ENCODE measurements around the gene CD300LF. TPM values are rescaled to one million over a fixed set of nuclear protein-coding genes. Genes with fewer than 3 reads are reported as not detected.

Gene CD300LF
- total and polyA plus RNA-seq, 2 experiments from 2014 or later: 0.44 TPM; not detected in 1

DNA sequence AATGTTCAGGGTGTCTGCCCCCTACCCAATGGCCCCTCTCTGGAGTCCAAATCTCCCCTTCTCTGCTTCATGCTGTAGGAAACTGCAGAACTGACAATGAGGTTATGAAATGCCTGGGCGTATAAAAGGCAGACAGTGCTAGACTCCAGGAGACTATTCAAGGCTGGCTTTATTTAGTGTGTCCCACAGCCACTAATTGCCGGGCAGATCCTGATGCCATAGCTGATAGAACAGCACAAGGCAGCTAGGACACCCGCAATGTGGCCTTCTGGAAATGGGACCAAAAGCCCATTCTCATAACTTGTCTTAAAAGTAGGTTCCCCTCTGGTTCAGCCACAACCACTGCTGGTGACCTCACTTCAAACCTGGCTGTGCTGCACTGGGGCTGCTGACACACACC is 60.7 kb downstream of the CD300LF start:
- H3K9me3 ChIP-seq (ENCODE audit: low read depth): no peaks in the 10 kb centered on the region
- H3K27ac ChIP-seq: no peak overlapping the region
- TF ChIP-seq EZH2phosphoT487 (IDR thresholded peaks at IDR 0.05; ENCODE audit: low read depth, severe bottlenecking, unreplicated experiment) (no peak), EZH2 (IDR thresholded peaks at IDR 0.05; ENCODE audit: borderline replicate concordance) (no peak)
- TF ChIP-seq, protein P1, sequence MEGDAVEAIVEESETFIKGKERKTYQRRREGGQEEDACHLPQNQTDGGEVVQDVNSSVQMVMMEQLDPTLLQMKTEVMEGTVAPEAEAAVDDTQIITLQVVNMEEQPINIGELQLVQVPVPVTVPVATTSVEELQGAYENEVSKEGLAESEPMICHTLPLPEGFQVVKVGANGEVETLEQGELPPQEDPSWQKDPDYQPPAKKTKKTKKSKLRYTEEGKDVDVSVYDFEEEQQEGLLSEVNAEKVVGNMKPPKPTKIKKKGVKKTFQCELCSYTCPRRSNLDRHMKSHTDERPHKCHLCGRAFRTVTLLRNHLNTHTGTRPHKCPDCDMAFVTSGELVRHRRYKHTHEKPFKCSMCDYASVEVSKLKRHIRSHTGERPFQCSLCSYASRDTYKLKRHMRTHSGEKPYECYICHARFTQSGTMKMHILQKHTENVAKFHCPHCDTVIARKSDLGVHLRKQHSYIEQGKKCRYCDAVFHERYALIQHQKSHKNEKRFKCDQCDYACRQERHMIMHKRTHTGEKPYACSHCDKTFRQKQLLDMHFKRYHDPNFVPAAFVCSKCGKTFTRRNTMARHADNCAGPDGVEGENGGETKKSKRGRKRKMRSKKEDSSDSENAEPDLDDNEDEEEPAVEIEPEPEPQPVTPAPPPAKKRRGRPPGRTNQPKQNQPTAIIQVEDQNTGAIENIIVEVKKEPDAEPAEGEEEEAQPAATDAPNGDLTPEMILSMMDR (IDR thresholded peaks at IDR 0.05; ENCODE audit: poor library complexity): no peak
- no peaks in the 10 kb centered on the region for H3K9me2 ChIP-seq (replicated peaks; ENCODE audit: insufficient read depth)
- H3K4me3 ChIP-seq: no peak overlapping the region
- H3K79me2 ChIP-seq: no peaks in the 10 kb centered on the region
- no peak overlapping the region for H2AFZ ChIP-seq
- 77% methylated on average over 3 of the region's 3 CpGs for WGBS (ENCODE audit: low lambda C conversion rate, missing lambda C conversion rate)
- no peak for DNase-seq (ENCODE audit: low spot score)
- H3K4me1 ChIP-seq (ENCODE audit: insufficient read depth): no peaks in the 10 kb centered on the region
- no peak overlapping the region for H3K4me2 ChIP-seq
- H3K27me3 ChIP-seq: peaks cover 44% of the 10 kb centered on the region
- no peaks in the 10 kb centered on the region for H3K36me3 ChIP-seq (replicated peaks; ENCODE audit: insufficient read depth, low read depth)
- H4K20me1 ChIP-seq (ENCODE audit: insufficient read depth, poor library complexity, severe bottlenecking): no peaks in the 10 kb centered on the region

- no peaks in the 10 kb centered on the region for H3K79me2 ChIP-seq
- H3K4me2 ChIP-seq: no peak overlapping the region
- H2AFZ ChIP-seq: no peak overlapping the region
- H3K9me2 ChIP-seq (replicated peaks; ENCODE audit: insufficient read depth): no peaks in the 10 kb centered on the region
- peaks cover 44% of the 10 kb centered on the region for H3K27me3 ChIP-seq
- no peaks in the 10 kb centered on the region for H3K9me3 ChIP-seq (ENCODE audit: low read depth)
- H3K4me3 ChIP-seq: no peak overlapping the region
- H4K20me1 ChIP-seq (ENCODE audit: insufficient read depth, poor library complexity, severe bottlenecking): no peaks in the 10 kb centered on the region
- TF ChIP-seq, protein P1 (IDR thresholded peaks at IDR 0.05; ENCODE audit: poor library complexity): no peak
- TF ChIP-seq EZH2 (IDR thresholded peaks at IDR 0.05; ENCODE audit: borderline replicate concordance) (no peak), EZH2phosphoT487 (IDR thresholded peaks at IDR 0.05; ENCODE audit: low read depth, severe bottlenecking, unreplicated experiment) (no peak)
- no peaks in the 10 kb centered on the region for H3K36me3 ChIP-seq (replicated peaks; ENCODE audit: insufficient read depth, low read depth)
- no peaks in the 10 kb centered on the region for H3K4me1 ChIP-seq (ENCODE audit: insufficient read depth)
- no peak for DNase-seq (ENCODE audit: low spot score)
- H3K27ac ChIP-seq: no peak overlapping the region
- WGBS (ENCODE audit: low lambda C conversion rate, missing lambda C conversion rate): 25% methylated on average over 6 of the region's 6 CpGs
Measured at GRCh38 chr17:74649909-74650308, 62.8 kb downstream of the CD300LF start.

DNA sequence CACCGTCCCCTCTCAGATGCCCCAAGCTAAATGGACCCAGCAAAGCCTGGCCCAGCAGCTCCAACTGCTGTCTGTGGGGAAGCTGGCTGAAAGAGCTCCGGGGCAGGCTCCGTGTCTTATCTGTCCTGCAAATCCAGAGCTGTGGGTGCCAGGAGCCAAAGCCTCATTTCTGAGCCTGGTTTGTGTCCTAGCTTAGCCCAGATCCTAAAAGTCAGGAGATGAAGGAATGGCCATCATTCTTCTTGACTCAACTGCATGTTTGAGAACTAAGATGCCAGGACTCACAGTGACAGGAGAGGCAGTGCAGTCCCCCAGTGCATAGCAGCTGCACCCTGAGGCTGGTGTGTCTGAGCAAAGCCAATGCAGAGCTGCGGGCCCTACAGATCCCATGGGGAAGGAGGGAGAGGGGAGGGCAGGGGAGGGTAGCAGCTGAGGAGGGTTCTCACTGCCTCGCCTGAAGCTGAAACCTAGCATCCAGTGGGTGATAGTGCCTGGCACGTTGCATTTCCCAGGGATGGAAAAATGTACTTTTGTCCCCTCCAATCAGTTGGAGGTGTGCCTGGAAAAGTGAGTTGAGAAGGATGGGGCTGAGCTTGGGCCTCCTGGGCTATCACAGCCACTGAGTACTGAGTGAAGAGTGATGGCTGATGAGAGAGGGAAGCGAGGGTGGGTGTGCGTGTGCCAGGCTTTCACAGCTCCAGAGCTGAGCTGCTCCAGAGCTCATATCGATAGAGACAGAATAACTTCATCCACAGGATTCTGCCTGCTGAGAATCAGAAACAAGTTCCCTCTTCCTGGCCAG is 64.7 kb downstream of the CD300LF start:
- Histone ChIP-seq H2AFZ (no peak overlapping the region), H3K4me3 (no peak overlapping the region), H4K20me1 (ENCODE audit: insufficient read depth, poor library complexity, severe bottlenecking) (no peaks in the 10 kb centered on the region), H3K36me3 (replicated peaks; ENCODE audit: insufficient read depth, low read depth) (no peaks in the 10 kb centered on the region), H3K4me1 (ENCODE audit: insufficient read depth) (no peaks in the 10 kb centered on the region), H3K27me3 (peaks cover 37% of the 10 kb centered on the region), H3K79me2 (no peaks in the 10 kb centered on the region), H3K9me2 (replicated peaks; ENCODE audit: insufficient read depth) (no peaks in the 10 kb centered on the region), H3K9me3 (ENCODE audit: low read depth) (no peaks in the 10 kb centered on the region), H3K4me2 (no peak overlapping the region), H3K27ac (peak overlapping the region; percentile 57)
- DNase-seq (ENCODE audit: low spot score): peak; percentile 57
- no peak for TF ChIP-seq EZH2 (IDR thresholded peaks at IDR 0.05; ENCODE audit: borderline replicate concordance)
- TF ChIP-seq, protein P1 (IDR thresholded peaks at IDR 0.05; ENCODE audit: poor library complexity): no peak
- no peak for TF ChIP-seq EZH2phosphoT487 (IDR thresholded peaks at IDR 0.05; ENCODE audit: low read depth, severe bottlenecking, unreplicated experiment)
- 38% methylated on average over 9 of the region's 9 CpGs for whole genome bisulfite sequencing (ENCODE audit: low lambda C conversion rate, missing lambda C conversion rate)

Measured in hepatocyte (in vitro differentiated cells).